ENCODE results near the gene PLSCR3.

PLSCR3 gene

GRCh38 chr17:7356072-7356549 lies 38.2 kb downstream of the PLSCR3 start:
- Histone ChIP-seq H3K27ac (peak overlapping the region in 20 of 21 experiments; percentile 27 to 99 (median 82)), H3K4me3 (peak overlapping the region in 1 of 7 experiments; percentile 10)

DNA sequence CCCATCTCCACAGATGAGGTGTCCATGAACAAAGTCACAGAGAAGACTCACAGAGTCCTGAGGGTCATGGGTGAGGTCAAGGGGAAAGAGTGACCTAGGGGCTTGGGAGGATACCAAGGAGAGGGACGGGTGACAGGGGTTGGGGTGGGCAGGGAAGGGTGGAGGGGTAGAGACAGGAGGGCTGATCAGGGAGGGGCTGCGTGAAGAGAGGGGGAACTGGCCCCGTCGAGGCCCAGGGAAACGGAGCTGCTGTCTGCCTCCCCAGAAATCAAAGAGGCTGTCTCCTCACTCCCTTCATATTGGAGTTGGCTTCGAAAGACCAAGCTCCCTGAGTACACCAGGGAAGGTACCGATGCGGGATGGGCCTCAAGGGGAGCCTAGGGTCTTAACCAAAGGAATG lies 38.8 kb downstream of the PLSCR3 start:
- Histone ChIP-seq H3K27ac (peak overlapping the region in 20 of 21 experiments; percentile 6 to 99 (median 86)), H3K4me3 (no peak overlapping the region)

GRCh38 chr17:7355053-7355452 lies 39.3 kb downstream of the PLSCR3 start, which contains the start of gene TMEM95:
TSS of gene TMEM95 (plus strand) at chr17:7355156. CDS start at chr17:7355205, 49 bp downstream.
- Histone ChIP-seq H3K4me3 (peak within 1 kb of the TSS in 5 of 7 experiments; percentile 6 to 68 (median 58)), H3K27ac (peak within 1 kb of the TSS in 20 of 21 experiments; percentile 80 to 99 (median 96))

DNA sequence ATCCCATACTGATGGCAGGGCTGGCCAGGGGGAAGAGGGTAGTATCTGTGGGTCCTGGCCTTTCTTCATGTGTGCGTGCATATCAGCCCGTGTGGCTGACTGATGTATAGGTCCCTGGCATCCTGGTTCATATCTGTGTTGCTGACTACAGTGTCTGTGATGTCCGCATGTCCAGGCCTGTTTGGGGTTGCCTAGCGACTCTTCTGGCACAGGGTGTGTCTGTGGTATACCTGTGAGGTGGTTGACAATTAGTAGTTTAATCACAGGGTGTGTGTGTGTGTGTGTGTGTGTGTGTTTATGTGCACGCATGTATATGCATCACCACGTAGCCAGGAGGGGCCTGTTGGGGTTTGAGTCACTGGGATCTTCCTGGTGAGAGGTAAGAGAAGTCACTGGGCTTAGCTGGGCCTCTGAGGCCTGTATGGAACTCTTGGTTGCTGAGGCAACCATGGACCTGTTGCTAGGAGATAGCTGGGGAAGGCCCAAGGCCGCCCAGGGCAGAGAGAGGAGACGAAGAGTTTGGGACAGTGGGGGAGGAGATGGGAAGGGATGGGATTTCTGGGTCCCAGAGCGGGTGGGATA lies 40.0 kb downstream of the PLSCR3 start:
- Histone ChIP-seq H3K4me3 (peak overlapping the region in 4 of 7 experiments; percentile 6 to 68 (median 52)), H3K27ac (peak overlapping the region in 20 of 21 experiments; percentile 80 to 99 (median 96))

GRCh38 chr17:7352910-7353635 lies 41.3 kb downstream of the PLSCR3 start:
- Histone ChIP-seq H3K27ac (peak overlapping the region; percentile 78 to 99 (median 96)), H3K4me3 (peak overlapping the region; percentile 46 to 81 (median 68))

DNA sequence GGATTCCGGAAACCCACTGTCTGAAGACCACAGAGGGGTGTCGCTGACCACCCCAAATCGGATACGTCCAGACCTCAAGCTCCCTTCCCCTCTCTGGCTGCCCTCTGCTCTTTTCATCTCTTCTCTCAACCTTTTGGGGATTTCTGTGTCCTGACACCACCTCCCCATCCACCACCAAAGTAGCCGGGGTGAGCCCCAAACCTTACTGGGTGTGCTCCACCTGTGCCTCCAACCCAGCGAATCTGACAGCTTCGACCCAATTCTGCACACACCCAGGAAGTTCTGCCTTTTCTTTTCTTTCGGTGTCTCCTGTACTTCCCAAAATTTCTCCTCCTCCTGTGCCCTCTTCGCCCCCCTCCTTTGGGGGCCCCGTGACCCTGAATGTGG lies 41.8 kb downstream of the PLSCR3 start:
- Histone ChIP-seq H3K27ac (peak overlapping the region; percentile 78 to 99 (median 96)), H3K4me3 (peak overlapping the region; percentile 46 to 81 (median 68))

DNA sequence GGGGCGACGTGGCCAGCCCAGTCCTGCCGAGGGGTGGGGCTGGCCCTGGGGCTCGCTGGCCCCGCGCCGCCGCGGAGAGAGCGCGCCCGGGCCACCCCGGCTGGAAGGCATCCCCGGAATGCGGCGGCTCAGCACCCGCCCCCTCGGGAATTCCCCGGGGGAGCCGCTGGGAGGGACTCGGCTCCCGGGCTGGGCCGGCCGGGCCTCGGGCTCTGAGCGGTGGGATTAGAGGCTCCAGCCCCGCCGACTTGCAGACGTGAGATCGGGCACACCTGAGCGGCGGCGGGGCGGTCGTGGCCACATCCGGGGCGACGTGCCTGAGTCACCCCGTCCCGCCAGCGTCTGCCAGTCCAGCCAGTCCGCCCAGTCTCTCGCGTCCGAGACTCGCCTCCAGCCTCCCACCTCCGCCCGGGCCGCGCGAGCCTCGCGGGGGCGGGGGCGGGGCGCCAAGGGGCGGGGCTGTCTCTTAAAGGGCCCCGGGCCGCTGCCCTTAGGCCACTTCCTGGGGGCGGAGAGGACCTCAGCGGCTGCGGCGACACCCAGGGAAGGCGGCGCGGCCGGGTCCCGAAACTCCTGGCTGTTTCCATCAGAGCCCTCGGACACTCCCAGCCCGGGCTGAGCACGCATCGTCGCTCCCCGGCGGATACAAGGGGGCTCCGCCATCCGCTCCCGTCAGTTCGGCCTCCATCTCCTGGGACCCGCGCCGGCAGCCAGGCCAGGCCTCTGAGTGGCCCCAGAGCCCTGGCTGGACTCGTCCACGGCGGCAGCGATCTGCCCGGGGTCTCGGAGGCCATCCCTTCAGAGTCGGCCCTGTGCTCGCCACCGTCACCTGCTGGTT lies 42.4 kb downstream of the PLSCR3 start, which contains the start of gene KCTD11:
KCTD11 (plus strand) TSS at position 498 of the 838 bp plus-strand sequence.
- peak within 1 kb of the TSS; percentile 78 to 99 (median 96) for H3K27ac ChIP-seq
- peak within 1 kb of the TSS; percentile 46 to 81 (median 68) for H3K4me3 ChIP-seq

DNA sequence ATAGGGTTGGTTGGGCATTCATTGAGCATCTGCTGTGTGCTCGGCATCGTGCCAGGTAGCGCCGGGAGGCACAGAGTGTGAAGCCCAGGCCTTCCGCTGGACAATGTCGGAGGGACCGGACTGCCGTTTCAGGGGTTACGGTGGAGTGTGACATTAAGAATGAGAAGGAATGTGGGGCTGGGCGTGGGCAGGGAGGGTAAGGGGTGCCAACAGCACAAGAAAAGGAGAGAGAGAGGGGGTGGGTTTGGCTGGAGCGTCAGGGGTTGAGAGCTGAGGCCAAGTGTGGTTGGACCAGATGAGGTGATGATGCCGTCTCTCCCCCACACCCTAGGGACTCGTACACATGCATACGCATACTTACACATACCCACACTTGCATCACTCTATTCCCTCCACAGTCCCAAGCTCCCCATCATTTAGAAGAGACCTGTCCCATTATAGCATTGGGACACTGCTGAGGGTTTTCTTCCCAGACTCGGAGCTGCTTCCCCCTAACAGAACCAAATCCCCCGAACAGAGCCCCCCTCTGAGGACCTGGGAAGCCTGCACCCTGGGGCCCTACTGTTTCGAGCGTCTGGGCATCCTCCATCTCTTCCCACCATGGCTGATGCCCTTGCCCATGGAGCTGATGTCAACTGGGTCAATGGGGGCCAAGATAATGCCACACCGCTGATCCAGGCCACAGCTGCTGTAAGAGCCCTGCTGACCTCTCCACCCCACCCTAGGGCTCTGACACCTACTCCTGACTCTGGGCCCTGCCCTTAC lies 45.7 kb downstream of the PLSCR3 start:
- H3K27ac ChIP-seq: peak overlapping the region in 7 of 21 experiments; percentile 19 to 99 (median 97)
- H3K4me3 ChIP-seq: no peak overlapping the region

DNA sequence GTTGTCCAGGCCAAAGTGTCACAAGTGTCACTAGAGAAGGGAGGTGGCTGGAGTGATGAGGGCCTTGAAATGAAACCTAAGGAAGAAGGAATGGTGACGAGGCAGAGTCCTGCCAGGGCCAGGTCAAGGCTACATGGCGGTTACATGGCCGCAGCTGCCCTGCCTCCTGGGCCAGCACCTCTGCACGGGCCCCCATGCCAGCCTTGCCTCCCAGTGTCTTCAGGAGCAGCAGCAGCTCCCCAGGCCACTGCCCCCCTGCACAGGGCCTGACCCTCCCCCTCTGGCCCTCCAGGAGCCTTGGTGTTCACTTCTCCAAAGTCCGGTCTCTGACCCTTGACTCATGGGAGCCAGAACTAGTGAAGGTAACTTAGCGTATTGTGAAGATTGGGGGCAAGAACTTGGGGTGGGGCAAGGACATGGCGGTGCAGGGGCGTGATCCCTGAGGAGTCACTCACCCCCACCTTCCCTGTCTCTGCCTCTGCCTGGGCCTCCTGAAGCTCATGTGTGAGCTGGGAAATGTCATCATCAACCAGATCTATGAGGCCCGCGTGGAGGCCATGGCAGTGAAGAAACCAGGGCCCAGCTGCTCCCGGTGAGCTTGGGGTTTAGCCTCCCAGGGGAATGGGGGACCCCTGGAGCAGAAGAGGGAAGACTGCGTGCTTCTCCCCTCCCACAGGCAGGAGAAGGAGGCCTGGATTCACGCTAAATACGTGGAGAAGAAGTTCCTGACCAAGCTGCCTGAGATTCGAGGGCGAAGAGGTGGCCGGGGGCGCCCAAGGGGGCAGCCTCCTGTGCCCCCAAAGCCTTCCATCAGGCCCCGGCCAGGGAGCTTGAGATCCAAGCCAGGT lies 46.5 kb downstream of the PLSCR3 start:
- Histone ChIP-seq H3K4me3 (no peak overlapping the region), H3K27ac (peak overlapping the region in 5 of 21 experiments; percentile 19 to 38 (median 27))

- Histone ChIP-seq H3K27ac (no peak overlapping the region), H3K4me3 (no peak overlapping the region)
Measured at GRCh38 chr17:7346761-7347614, 47.3 kb downstream of the PLSCR3 start.

- Histone ChIP-seq H3K4me3 (no peak overlapping the region), H3K27ac (no peak overlapping the region)
Measured at GRCh38 chr17:7343250-7343649, 51.1 kb downstream of the PLSCR3 start.

DNA sequence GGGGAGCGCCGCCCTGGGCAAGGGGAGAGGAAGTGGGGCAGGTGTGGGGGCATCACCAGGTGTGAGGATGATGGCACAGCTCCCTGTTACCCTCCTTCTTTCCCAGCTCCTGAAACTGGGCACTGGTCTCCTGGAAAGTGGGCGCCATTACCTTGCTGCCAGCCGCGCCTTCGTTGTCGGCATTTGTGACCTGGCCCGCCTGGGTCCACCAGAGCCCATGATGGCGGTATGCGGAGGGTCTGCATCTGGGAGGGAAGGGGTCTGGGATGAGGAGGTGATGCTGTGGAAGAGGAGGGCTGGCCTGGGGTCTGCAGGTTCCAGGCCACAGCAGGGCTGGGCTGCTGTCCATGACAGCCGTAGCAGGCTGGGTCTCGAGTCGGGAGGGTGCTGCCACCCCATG lies 52.5 kb downstream of the PLSCR3 start:
- no peak overlapping the region for H3K4me3 ChIP-seq
- no peak overlapping the region for H3K27ac ChIP-seq

- H3K4me3 ChIP-seq: no peak overlapping the region
- H3K27ac ChIP-seq: peak overlapping the region in 1 of 21 experiments; percentile 20
Measured at GRCh38 chr17:7340179-7340578, 54.1 kb downstream of the PLSCR3 start.

Data from skin epidermis (tissue), 12 donors.